DND-41 (cell line): Measurements from ENCODE around the gene TRAF3IP3.

Source experiments
- CTCF ChIP-seq: IDR thresholded peaks from 2 replicates; pipeline ENCODE4 v1.5.1; 2012; ENCODE audit warnings: borderline replicate concordance, low read length, moderate library complexity, mild to moderate bottlenecking; ENCODE audit not compliant: poor library complexity, severe bottlenecking; ENCODE audit errors: extremely low read depth
- EZH2 ChIP-seq: IDR thresholded peaks from 3 replicates; pipeline ENCODE4 v1.6.1; 2012; ENCODE audit warnings: borderline replicate concordance, low read depth, mild to moderate bottlenecking, moderate library complexity, low read length, inconsistent platforms; ENCODE audit not compliant: severe bottlenecking

DNA sequence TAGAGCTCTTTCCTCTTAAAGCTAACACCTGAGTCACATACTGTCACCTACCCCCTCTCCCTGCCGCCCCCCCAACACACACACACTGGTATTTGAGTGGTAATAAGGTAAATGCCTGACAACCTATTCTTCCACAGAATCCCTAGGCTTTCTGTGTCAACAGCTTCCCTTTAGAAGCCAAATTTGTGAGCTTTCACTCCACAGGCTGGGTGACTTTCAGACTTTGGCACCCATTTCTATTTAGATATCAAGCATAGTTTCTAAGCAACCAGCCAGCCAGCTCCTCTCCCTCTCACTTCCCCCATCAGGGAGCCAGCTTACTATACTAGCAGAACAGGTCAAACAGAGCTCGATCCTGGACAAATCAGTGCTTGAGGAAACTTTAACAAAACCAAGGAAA, 31.7 kb downstream of the TRAF3IP3 start:
- TF ChIP-seq CTCF, result no peak
- TF ChIP-seq EZH2, result no peak
